ENCODE results near the gene ZDHHC14. TPM values are rescaled to one million over a fixed set of nuclear protein-coding genes. Genes with fewer than 3 reads are reported as not detected.

Gene ZDHHC14
- total and polyA plus RNA-seq, 2 of the 8 experiments (the other 6 are each of a cell fraction or from before 2014, with no cell fraction given) = 2.9 to 5.3 TPM

GRCh38 chr6:157645201-157645795 lies 264.3 kb downstream of the ZDHHC14 start:
- ChIA-PET POLR2A (ENCODE audit: partially characterized antibody) (no interaction called here), CTCF (ENCODE audit: partially characterized antibody) (interaction anchor here (0.6 to 1.8 kb wide), 5 partner anchors 8 to 99 kb away, joined by 4 to 7 read pairs (median 5); no protein-coding TSS in a partner anchor)
- Histone ChIP-seq H3K27me3 (replicated peaks in 1 of 4; ENCODE audit: control insufficient read depth in 3 of 4, extremely low read depth in 1 of 4, insufficient read depth in 3 of 4, low read length in 3 of 4) (no peaks in the 10 kb centered on the region), H3K23ac (ENCODE audit: insufficient read length) (no peak overlapping the region), H3K4me2 (ENCODE audit: insufficient read depth in 1 of 2, low read depth in 2 of 2, low read length in 2 of 2) (no peak overlapping the region), H2BK20ac (ENCODE audit: low read length) (no peak overlapping the region), H4K91ac (replicated peaks; ENCODE audit: insufficient read length, low read length) (peak overlapping the region; percentile 28), H2BK5ac (ENCODE audit: low read depth, low read length) (peak overlapping the region; percentile 71; the same call in 1 of the 2 replicates), H2BK12ac (ENCODE audit: low read depth, low read length) (0 out of 2 replicates have a peak overlapping the region, but pooled peaks have one; percentile 60), H2AFZ (ENCODE audit: low read length) (no peak overlapping the region), H3K9ac (replicated peaks in 1 of 4; ENCODE audit: extremely low read depth in 1 of 4, low read depth in 3 of 4, low read length in 3 of 4) (no peak overlapping the region), H3K14ac (ENCODE audit: insufficient read length) (no peak overlapping the region), H4K8ac (ENCODE audit: extremely low read depth, insufficient read depth, low read length) (no peak overlapping the region; the same call in 1 of the 2 replicates), H2BK120ac (replicated peaks; ENCODE audit: low read depth, low read length) (no peak overlapping the region), H3K23me2 (ENCODE audit: low read depth, low read length) (no peaks in the 10 kb centered on the region), H3K36me3 (ENCODE audit: control insufficient read depth in 2 of 4, insufficient read depth in 4 of 4, low read length in 3 of 4) (no peaks in the 10 kb centered on the region), H4K20me1 (replicated peaks in 1 of 2; ENCODE audit: control insufficient read depth in 1 of 2, insufficient read depth in 2 of 2, low read length in 2 of 2) (no peaks in the 10 kb centered on the region), H3K4ac (replicated peaks; ENCODE audit: insufficient read length, low read depth, low read length) (no peak overlapping the region), H3K18ac (ENCODE audit: extremely low read depth, low read length) (peak overlapping the region; percentile 27; the same call in 1 of the 2 replicates), H3K56ac (replicated peaks; ENCODE audit: insufficient read length, low read depth, low read length) (no peak overlapping the region), H3K9me3 (ENCODE audit: insufficient read depth in 2 of 2, low read depth in 1 of 2, low read length in 1 of 2) (no peaks in the 10 kb centered on the region), H3K27ac (ENCODE audit: low read depth, low read length) (no peak overlapping the region), H4K5ac (ENCODE audit: insufficient read length, low read depth, low read length) (no peak overlapping the region), H3K79me2 (ENCODE audit: control insufficient read depth in 1 of 2, insufficient read depth in 2 of 2, low read length in 2 of 2) (no peaks in the 10 kb centered on the region), H3K4me1 (replicated peaks in 1 of 4; ENCODE audit: control insufficient read depth in 3 of 4, insufficient read depth in 4 of 4, low read length in 3 of 4) (no peaks in the 10 kb centered on the region; a peak in 1 of 7 replicates), H2AK5ac (ENCODE audit: low read depth, low read length) (no peak overlapping the region), H3K4me3 (ENCODE audit: extremely low read depth in 1 of 4, insufficient read depth in 2 of 4, low read depth in 3 of 4, low read length in 4 of 4) (no peak overlapping the region), H2BK15ac (ENCODE audit: low read length) (no peak overlapping the region), H3K79me1 (ENCODE audit: low read depth, low read length) (no peaks in the 10 kb centered on the region)
- WGBS, 2 experiments (ENCODE audit: extremely low coverage in 1 of 2, insufficient coverage in 1 of 2, insufficient read length in 1 of 2, insufficient replicate concordance in 2 of 2, low coverage in 1 of 2, low lambda C conversion rate in 2 of 2, missing lambda C conversion rate in 1 of 2) = 91% methylated on average over 20 of the region's 20 CpGs; no CpG with 5 or more reads in 1 of the 2 experiments
- TF ChIP-seq HDAC6 (IDR thresholded peaks at IDR 0.05; ENCODE audit: low read depth, low read length) = no peak
- TF ChIP-seq SIRT6 (IDR thresholded peaks at IDR 0.05; ENCODE audit: low read length) = no peak
- TF ChIP-seq EP300 (IDR thresholded peaks at IDR 0.05; ENCODE audit: borderline replicate concordance in 1 of 2, low read depth in 2 of 2, low read length in 2 of 2) = no peak
- TF ChIP-seq TEAD4 (IDR thresholded peaks at IDR 0.05; ENCODE audit: low read depth, low read length) = no peak
- TF ChIP-seq RFX5 (IDR thresholded peaks at IDR 0.05; ENCODE audit: borderline replicate concordance, low read depth, low read length) = no peak
- no peak for TF ChIP-seq CHD2 (IDR thresholded peaks at IDR 0.05; ENCODE audit: low read length)
- FAIRE-seq (no peak), DNase-seq (ENCODE audit: low read depth in 1 of 2, low spot score in 2 of 2) (no peak)
